Esophagus squamous epithelium (tissue), 4 donors: Measurements from ENCODE around the gene TRAT1.

Source experiments
- CTCF ChIP-seq, 6 experiments: fragments of 450-650 bp in 4 of 6; fragments of 200-600 bp in 2 of 6; sonication (generic) in 2 of 6; IDR thresholded peaks; one replicate each; pipeline ENCODE4 v1.5.1; 2016 to 2019; ENCODE audit warnings: antibody characterized with exemption in 6 of 6, mild to moderate bottlenecking in 4 of 6, moderate library complexity in 4 of 6
- POLR2A ChIP-seq, 4 donors: fragments of 450-650 bp; IDR thresholded peaks; one replicate each; pipeline ENCODE4 v1.6.1; 2017; ENCODE audit warnings: antibody characterized with exemption in 4 of 4, mild to moderate bottlenecking in 4 of 4, moderate library complexity in 3 of 4

- TF ChIP-seq CTCF (IDR thresholded peaks at IDR 0.05): no peak
- TF ChIP-seq POLR2A (IDR thresholded peaks at IDR 0.05): no peak
These were observed 38.8 kb downstream of the TRAT1 start for GRCh38 chr3:108861401-108861800.
